Measurements from ENCODE around the gene NSF.

- TF ChIP-seq CTCF (IDR thresholded peaks at IDR 0.05) = no peak
- no peak for TF ChIP-seq POLR2A (IDR thresholded peaks at IDR 0.05)
Observed at GRCh38 chr17:46794318-46794717, 203.8 kb downstream of the NSF start.

Data from transverse colon (tissue), 3 donors.